NCI-H510A treated with DMSO at 0.1 percent for 48 hours (cell line): ENCODE results near the gene NANOG.
"Not testable (repeated sequence)": the region's sequence is repeated elsewhere in the genome, so short reads cannot be mapped to it uniquely, and the experiment has no call there.

Experiments
- DNase-seq: peaks from one replicate; lab custom pipeline; 2025; lab: John Stamatoyannopoulos, UW

The NANOG gene

GRCh38 chr12:7788884-7789528 lies at the start of gene NANOG:
Gene NANOG, plus strand, starts transcription at chr12:7789402. Its CDS starts 213 bp downstream, at chr12:7789615.
- DNase-seq: not testable (repeated sequence)

DNA sequence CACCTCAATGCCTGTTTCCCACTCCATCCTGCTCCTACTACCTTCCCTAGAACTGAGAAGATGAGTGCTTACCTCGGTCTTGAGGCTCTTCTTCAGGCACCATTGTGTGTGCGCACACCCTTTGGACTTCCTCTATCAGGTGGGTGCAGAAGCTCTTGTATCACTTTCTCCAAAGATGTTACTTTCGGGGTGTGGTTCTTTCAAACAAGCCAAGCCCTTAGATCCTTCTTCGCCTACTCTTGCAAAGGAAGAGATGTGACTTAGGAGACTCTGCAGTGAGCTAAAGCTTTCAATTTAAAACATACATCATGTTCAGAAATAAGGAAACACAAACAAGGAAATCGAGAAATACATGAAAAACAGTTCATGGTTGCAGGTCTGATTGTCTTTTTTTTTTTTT lies 42.0 kb upstream of the NANOG start, which contains the start of gene CLEC4C:
TSS of gene CLEC4C (minus strand) at position 130 of the 400 bp plus-strand sequence. CDS start at position 103, 27 bp downstream.
- DNase-seq: no peak

DNA sequence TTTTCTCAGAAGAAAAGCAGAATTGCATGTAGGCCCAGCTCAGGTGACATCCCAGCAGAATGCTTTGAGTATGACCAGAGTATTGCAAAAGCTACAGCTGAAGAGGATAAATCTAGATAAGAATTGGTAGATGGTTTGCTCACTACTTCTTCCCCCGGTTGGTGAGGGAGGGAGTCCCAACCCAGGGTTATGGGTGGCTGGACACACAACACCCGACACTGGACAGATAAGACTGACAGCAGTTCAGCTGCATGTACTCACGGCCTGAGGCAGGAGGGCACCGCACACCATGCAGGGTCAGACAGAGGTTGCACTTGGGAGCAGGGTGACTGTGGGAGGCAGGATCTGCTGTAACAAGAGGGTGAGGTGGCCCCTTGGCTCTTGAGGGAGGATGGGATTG lies 40.4 kb upstream of the NANOG start:
- no peak for DNase-seq

DNA sequence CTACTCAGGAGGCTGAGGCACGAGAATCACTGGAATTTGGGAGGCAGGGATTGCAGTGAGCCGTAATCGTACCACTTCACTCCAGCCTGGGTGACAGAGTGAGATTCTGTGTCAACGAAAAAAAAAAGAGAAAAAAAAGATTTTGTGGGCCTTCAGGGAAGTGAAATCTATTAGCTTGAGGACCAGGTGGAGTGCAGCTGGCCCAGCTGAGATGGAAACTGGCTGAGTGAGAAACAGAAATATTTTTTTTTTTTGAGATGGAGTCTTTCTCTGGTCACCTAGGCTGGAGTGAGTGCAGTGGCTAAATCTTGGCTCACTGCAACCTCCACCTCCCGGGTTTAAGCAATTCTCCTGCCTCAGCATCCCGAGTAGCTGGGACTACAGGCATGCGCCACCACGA lies 39.8 kb upstream of the NANOG start:
- DNase-seq: no peak

DNA sequence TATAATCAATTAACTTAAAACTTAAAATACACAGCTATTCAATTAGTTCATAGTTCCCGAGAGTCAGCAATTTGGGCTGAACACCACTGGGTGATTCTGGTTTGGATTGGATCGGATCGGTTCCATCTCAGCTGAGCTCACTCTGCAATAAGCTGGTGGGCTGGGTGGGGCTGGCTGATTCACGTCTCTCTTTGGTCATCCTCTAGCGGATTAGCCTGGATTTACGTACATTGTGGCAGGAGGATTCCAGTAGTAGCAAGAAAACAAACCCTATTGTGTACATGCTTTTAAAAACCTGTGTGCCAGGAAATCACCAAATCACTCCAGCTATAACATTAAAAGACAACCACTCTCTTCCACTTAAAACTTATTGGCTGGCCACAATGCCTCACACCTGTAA lies 38.9 kb upstream of the NANOG start:
- no peak for DNase-seq

DNA sequence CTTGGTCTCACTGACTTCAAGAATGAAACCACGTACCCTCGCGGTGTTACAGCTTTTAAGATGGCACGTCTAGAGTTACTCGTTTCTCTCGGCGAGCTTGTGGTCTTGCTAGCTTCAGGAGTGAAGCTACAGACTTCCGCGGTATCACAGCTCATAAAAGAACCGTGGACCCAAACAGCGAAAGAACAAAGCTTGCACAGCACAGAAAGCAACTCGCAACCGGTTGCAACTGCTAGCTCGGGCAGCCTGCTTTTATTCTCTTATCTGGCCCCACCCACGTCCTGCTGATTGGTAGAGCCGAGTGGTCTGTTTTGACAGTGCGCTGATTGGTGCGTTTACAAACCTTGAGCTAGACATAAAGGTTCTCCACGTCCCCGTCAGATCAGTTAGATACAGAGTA lies 37.8 kb upstream of the NANOG start:
- no peak for DNase-seq

DNA sequence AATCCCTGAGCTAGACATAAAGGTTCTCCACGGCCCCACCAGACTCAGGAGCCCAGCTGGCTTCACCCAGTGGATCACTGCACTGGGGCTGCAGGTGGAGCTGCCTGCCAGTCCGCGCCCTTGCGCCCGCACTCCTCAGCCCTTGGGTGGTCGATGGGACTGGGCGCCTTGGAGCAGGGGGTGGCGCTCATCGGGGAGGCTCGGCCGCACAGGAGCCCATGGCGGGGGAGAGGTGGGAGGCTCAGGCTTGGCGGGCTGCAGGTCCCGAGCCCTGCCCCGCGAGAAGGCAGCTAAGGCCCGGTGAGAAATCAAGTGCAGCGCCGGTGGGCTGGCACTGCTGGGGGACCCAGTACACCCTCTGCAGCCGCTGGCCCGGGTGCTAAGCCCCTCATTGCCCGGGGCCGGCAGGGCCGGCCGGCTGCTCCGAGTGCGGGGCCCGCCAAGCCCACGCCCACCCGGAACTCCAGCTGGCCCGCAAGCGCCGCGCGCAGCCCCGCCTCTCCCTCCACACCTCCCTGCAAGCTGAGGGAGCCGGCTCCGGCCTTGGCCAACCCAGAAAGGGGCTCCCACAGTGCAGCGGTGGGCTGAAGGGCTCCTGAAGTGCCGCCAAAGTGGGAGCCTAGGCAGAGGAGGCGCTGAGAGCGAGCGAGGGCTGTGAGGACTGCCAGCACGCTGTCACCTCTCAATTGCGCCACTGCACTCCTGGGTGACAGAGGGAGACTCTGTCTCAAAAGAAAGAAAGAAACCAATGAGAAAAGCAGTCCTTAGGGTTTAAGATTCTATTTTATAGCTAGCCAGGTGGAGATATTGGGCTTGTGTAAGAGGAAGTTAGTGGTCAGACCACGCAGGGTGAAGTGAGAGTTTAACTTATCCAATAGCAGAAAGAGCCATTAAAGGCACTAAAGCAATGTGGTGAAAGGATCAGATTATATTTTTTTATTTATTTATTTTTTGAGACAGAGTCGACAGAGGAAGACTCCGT lies 37.0 kb upstream of the NANOG start:
- DNase-seq: not testable (repeated sequence)

GRCh38 chr12:7755668-7756067 lies 33.5 kb upstream of the NANOG start:
- DNase-seq: not testable (repeated sequence)

- DNase-seq: no peak
Observed at GRCh38 chr12:7756993-7757392, 32.2 kb upstream of the NANOG start.

DNA sequence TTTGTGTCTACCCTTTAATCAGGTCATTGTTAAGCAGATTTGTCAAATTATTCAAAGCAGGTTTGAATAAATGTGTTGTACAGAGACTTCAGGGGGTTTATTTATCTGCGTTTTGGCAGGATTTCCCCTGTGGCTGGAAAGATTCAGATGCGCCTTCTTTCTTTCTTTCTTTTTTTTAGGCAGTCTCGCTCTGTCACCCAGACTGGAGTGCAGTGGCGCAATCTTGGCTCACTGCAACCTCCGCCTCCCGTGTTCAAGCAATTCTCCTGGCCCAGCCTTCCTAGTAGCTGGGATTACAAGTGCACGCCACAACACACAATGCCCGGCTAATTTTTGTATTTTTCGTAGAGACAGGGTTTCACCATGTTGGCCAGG lies 30.4 kb upstream of the NANOG start:
- DNase-seq: no peak

DNA sequence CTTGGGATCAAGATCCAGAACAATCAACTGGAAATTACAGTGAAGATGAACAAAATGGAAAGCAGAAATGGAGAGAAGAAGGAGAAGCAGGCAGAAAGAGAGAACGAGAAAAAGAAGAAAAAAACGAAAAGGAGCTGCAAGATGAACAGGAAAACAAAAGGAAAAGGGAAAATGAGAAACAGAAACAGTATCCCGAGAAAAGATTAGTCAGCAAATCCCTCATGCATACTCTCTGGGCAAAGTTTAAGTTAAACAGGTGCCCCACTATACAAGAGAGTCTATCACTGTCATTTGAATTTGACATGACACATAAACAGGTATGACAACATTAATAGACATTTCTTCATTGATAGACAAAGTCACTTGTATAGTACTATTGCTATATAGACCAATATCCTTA lies 19.2 kb upstream of the NANOG start:
- DNase-seq: no peak

DNA sequence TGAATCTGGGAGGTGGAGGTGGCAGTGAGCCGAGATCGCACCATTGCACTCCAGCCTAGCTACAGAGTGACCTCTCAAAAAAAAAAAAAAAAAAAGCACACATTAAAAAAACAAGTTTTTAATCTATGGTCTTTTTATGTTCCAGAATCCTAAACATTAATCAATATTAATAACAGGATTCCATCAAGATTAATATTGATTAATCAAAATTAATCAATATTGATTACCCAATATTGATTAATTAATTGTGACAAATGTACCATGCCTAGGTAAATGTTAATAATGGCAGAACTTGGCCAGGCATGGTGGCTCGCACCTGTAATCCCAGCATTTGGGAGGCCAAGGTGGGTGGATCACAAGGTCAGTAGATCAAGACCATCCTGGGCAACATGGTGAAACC lies 7.9 kb upstream of the NANOG start:
- no peak for DNase-seq

- DNase-seq: no peak
Observed at GRCh38 chr12:7782055-7782454, 7.1 kb upstream of the NANOG start.

GRCh38 chr12:7783433-7783832 lies 5.8 kb upstream of the NANOG start:
- DNase-seq: not testable (repeated sequence)

GRCh38 chr12:7784701-7785100 lies 4.5 kb upstream of the NANOG start:
- DNase-seq: no peak

DNA sequence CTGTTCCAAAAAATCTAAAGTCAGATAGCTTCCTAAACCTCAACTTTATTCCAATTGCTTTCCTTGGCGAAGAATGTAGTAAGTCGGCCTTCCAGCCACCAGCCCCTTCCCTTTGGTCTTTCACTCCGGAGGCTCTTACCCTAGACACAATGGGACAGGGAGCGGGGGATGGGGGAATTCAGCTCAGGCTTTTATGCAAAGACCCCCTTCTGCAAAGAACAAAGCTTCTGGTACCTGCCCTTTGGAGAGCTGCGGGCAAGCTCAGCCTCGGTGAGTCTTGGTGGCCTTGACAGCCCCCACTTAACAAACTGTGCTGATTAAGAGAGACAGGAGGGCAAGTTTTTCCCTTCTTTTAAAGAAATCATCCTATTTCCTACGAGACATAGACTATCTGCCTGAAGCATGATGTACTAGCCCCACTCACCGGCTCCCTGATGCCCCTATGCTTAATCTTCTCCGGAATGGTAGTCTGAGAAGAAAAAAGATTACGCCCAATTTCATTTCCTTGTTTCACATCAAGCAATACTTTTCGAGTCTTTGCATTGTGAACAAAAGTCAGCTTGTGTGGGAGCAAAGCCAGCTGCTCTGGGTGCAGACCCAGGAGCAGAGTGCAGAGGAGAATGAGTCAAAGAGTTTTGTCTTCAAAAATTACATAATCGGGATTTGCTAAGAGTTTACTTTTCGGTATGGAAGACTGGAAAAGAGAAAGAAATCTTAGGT lies 1.5 kb upstream of the NANOG start:
- DNase-seq: no peak

GRCh38 chr12:7788294-7788660 lies 925 bp upstream of the NANOG start:
- DNase-seq: no peak

DNA sequence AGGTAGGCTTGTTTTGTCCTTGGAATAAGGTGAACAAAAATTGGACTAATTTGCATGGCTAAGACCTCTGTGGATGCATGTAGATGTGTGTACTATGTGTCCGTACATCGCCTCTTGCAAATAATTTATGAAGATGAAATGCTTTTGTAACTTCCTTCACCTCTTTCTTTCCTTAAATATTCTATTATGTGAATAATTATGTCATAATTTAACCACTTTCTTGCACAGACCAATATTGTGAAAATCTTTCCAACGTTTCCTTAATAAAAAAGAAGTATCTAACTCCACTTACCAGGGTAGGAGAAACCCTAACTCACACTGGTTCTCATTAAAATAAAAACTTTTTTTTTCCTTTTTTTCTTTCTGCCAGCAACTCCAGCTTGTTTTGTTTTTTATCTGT lies 4.0 kb downstream of the NANOG start:
- no peak for DNase-seq

GRCh38 chr12:7797269-7797668 lies 8.1 kb downstream of the NANOG start:
- not testable (repeated sequence) for DNase-seq

- no peak for DNase-seq
Observed at GRCh38 chr12:7797698-7798398, 8.6 kb downstream of the NANOG start.

DNA sequence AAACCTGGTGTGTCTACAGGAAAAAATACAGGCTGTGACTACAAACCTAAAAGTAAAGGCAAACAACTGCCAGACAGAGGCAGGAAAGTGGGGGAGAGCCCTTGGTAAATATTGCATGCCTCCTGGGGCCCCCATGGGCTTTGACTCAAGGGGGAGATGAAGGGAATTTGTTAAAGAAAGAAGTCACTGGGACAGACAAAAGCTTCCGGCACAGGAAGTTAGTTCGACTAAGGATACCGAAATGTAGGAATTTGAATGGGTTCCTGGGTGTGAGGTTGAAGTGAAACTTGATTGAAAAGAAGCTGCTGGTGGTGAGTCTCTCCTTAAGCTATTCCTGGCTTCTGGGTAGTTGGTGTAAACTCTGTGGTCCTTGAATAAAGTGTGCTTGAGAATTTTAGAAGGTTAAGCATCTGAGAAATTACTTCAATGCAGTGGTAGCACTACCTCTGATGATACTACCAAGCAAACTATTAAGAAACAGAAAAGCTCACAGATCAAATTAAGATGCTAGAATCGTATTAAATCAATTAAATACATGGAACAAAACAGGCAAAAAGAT lies 9.6 kb downstream of the NANOG start:
- DNase-seq: not testable (repeated sequence)

- DNase-seq: no peak
Observed at GRCh38 chr12:7801460-7801859, 12.3 kb downstream of the NANOG start.
